ENCODE results near the gene PGRMC1.
"Not testable (repeated sequence)": the region's sequence is repeated elsewhere in the genome, so short reads cannot be mapped to it uniquely, and the experiment has no call there.

The PGRMC1 gene

DNA sequence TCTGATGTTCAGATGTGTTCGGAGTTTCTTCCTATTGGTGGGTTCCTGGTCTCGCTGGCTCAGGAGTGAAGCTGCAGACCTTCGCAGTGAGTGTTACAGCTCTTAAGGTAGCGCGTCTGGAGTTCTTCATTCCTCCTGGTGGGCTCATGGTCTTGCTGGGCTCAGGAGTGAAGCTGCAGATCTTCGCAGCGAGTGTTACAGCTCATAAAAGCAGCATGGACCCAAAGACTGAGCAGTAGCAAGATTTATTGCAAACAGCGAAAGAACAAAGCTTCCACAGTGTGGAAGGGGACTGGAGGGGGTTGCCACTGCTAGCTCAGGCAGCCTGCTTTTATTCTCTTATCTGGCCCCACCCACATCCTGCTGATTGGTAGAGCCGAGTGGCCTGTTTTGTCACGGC, 28.6 kb upstream of the PGRMC1 start:
- H3K4me3 ChIP-seq (ENCODE audit: low read depth in 1 of 5, low read length in 5 of 5); H3K27ac ChIP-seq (ENCODE audit: low read depth, low read length); H3K9me3 ChIP-seq (ENCODE audit: control insufficient read depth in 5 of 5, low read length in 5 of 5); H3K36me3 ChIP-seq (ENCODE audit: control insufficient read depth in 5 of 5, insufficient read depth in 5 of 5, low read length in 5 of 5); H3K9ac ChIP-seq (ENCODE audit: low read length in 5 of 5); H3K4me1 ChIP-seq (ENCODE audit: control insufficient read depth in 5 of 5, insufficient read depth in 5 of 5, low read length in 5 of 5): not testable (repeated sequence)
- peaks cover 5 to 15% (median 9%) of the 10 kb centered on the region in 5 donors for H3K27me3 ChIP-seq (ENCODE audit: control insufficient read depth in 5 of 5, insufficient read depth in 4 of 5, low read length in 5 of 5)

DNA sequence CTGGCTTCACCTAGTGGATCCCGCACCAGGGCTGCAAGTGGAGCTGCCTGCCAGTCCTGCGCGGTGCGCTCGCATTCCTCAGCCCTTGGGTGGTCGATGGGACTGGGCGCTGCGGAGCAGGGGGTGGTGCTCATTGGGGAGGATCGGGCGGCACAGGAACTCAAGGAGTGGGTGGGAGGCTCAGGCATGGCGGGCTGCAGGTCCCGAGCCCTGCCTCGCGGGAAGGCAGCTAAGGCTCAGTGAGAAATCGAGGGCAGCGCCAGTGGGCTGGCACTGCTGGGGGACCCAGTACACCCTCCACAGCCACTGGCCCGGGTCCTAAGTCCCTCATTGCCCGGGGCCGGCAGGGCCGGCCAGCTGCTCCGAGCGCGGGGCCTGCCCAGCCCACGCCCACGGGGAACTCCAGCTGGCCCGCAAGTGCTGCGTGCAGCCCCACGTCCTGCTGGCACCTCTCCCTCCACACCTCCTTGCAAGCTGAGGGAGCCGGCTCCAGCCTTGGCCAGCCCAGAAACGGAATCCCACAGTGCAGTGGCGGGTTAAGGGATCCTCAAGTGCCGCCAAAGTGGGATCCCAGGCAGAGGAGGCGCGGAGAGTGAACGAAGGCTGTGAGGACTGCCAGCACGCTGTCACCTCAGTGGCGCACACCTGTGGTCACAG, 27.6 kb upstream of the PGRMC1 start:
- Histone ChIP-seq H3K9me3 (ENCODE audit: control insufficient read depth in 5 of 5, low read length in 5 of 5) (no peaks in the 10 kb centered on the region), H3K27ac (ENCODE audit: low read depth, low read length) (no peak overlapping the region), H3K9ac (ENCODE audit: low read length in 5 of 5) (no peak overlapping the region)

DNA sequence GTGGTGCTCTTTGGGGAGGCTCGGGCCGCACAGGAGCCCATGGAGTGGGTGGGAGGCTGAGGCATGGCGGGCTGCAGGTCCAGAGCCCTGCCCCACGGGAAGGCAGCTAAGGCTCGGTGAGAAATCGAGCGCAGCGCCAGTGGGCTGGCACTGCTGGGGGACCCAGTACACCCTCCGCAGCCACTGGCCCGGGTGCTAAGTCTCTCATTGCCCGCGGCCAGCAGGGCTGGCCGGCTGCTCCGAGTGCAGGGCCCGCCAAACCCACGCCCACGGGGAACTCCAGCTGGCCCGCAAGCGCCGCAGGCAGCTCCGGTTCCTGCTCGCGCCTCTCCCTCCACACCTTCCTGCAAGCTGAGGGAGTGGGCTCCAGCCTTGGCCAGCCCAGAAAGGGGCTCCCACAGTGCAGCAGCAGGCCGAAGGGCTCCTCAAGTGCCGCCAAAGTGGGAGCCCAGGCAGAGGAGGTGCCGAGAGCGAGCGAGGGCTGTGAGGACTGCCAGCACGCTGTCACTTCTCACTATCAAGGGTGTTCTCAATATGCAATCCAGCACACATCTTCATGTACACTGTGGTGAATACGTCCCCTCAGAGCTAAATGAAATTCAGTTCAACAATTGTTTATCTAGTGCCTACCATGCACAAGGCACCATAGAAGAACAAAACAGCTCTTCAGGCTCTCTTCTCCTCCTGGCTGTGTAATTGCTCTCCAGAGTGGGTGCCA, 25.0 kb upstream of the PGRMC1 start:
- not testable (repeated sequence) for H3K4me3 ChIP-seq (ENCODE audit: low read depth in 1 of 5, low read length in 5 of 5); H3K27ac ChIP-seq (ENCODE audit: low read depth, low read length)

More for the DNA sequence above, 27.6 kb upstream of the PGRMC1 start:
- Histone ChIP-seq H3K4me3 (ENCODE audit: low read depth in 1 of 5, low read length in 5 of 5) (no peak overlapping the region), H3K36me3 (ENCODE audit: control insufficient read depth in 5 of 5, insufficient read depth in 5 of 5, low read length in 5 of 5) (no peaks in the 10 kb centered on the region), H3K27me3 (ENCODE audit: control insufficient read depth in 5 of 5, insufficient read depth in 4 of 5, low read length in 5 of 5) (peaks cover 5 to 15% (median 9%) of the 10 kb centered on the region in 5 donors), H3K4me1 (ENCODE audit: control insufficient read depth in 5 of 5, insufficient read depth in 5 of 5, low read length in 5 of 5) (no peaks in the 10 kb centered on the region)

DNA sequence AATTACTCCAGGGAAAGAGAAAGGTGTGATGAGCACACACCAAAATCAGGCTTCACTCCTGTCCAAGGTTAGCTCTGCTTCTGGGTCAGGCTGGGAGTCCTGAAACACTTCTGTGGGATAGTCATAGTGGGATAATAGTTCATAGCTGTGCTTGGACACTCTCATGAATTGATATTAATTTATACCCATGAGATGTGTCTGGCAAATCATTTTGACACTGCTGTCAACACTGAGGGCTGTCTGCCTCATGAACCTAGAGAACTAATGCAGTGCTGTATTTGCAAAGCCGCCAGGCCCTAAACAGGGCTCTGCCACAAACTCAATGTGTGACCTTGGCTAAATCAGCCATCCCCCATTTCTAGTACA, 24.5 kb upstream of the PGRMC1 start:
- no peaks in the 10 kb centered on the region for H3K9me3 ChIP-seq (ENCODE audit: control insufficient read depth in 5 of 5, low read length in 5 of 5)
- no peak overlapping the region for H3K4me3 ChIP-seq (ENCODE audit: low read depth in 1 of 5, low read length in 5 of 5)
- H3K36me3 ChIP-seq (ENCODE audit: control insufficient read depth in 5 of 5, insufficient read depth in 5 of 5, low read length in 5 of 5), result no peaks in the 10 kb centered on the region
- H3K27me3 ChIP-seq (ENCODE audit: control insufficient read depth in 5 of 5, insufficient read depth in 4 of 5, low read length in 5 of 5), result peaks cover 2 to 13% (median 5%) of the 10 kb centered on the region in 5 donors
- H3K4me1 ChIP-seq (ENCODE audit: control insufficient read depth in 5 of 5, insufficient read depth in 5 of 5, low read length in 5 of 5), result no peaks in the 10 kb centered on the region
- no peak overlapping the region for H3K9ac ChIP-seq (ENCODE audit: low read length in 5 of 5)
- no peak overlapping the region for H3K27ac ChIP-seq (ENCODE audit: low read depth, low read length)

More for the DNA sequence above, 25.0 kb upstream of the PGRMC1 start:
- H3K36me3 ChIP-seq (ENCODE audit: control insufficient read depth in 5 of 5, insufficient read depth in 5 of 5, low read length in 5 of 5); H3K9ac ChIP-seq (ENCODE audit: low read length in 5 of 5); H3K9me3 ChIP-seq (ENCODE audit: control insufficient read depth in 5 of 5, low read length in 5 of 5); H3K4me1 ChIP-seq (ENCODE audit: control insufficient read depth in 5 of 5, insufficient read depth in 5 of 5, low read length in 5 of 5): not testable (repeated sequence)
- peaks cover 2 to 13% (median 7%) of the 10 kb centered on the region in 5 donors for H3K27me3 ChIP-seq (ENCODE audit: control insufficient read depth in 5 of 5, insufficient read depth in 4 of 5, low read length in 5 of 5)

DNA sequence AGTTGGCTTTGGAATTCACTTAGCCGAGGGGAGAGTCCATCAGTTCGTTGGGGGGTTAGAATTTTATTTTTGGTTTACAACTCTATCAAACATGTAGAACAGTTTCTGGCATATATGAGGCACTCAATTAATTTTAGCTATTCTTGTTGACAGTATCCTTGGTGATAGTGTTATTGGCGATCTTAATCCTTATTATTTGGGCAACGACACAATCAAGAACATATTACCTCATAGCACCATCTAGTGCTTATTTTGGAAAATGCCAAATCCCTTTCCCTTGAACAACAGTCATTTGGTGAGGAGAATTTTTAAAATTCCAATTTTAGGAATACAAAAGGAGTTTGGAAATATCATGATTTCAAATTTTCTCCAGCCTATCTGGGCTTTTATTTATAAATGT, 17.9 kb upstream of the PGRMC1 start:
- Histone ChIP-seq H3K27me3 (ENCODE audit: control insufficient read depth in 5 of 5, insufficient read depth in 4 of 5, low read length in 5 of 5) (peaks cover 0 to 10% (median 6%) of the 10 kb centered on the region in 5 donors), H3K9me3 (ENCODE audit: control insufficient read depth in 5 of 5, low read length in 5 of 5) (no peaks in the 10 kb centered on the region), H3K36me3 (ENCODE audit: control insufficient read depth in 5 of 5, insufficient read depth in 5 of 5, low read length in 5 of 5) (no peaks in the 10 kb centered on the region), H3K4me3 (ENCODE audit: low read depth in 1 of 5, low read length in 5 of 5) (no peak overlapping the region), H3K4me1 (ENCODE audit: control insufficient read depth in 5 of 5, insufficient read depth in 5 of 5, low read length in 5 of 5) (no peaks in the 10 kb centered on the region), H3K27ac (ENCODE audit: low read depth, low read length) (no peak overlapping the region), H3K9ac (ENCODE audit: low read length in 5 of 5) (no peak overlapping the region)

DNA sequence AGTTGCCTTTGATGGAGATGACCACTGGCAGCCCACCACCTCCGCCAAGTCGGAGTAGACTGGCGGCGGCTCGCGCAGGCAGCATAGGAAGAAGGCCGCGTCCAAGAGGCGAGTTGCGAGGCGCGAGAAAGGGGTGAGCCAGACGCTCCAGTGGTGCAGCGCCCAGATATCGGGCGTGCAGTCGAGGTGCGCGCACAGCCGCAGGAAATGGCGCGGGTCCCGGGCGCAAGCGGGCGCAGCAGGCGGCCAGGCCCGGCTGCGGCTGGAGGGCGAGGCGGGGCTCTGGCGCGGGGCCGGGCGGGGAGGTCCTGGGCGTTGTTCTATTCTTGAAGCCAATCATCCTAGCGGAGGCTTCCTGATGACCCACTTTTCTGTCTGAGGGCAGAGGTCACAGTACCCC, 13.2 kb upstream of the PGRMC1 start:
- Histone ChIP-seq H3K27ac (ENCODE audit: low read depth, low read length) (no peak overlapping the region), H3K27me3 (ENCODE audit: control insufficient read depth in 5 of 5, insufficient read depth in 4 of 5, low read length in 5 of 5) (peaks cover 0 to 7% (median 4%) of the 10 kb centered on the region in 5 donors), H3K9ac (ENCODE audit: low read length in 5 of 5) (no peak overlapping the region), H3K9me3 (ENCODE audit: control insufficient read depth in 5 of 5, low read length in 5 of 5) (no peaks in the 10 kb centered on the region), H3K36me3 (ENCODE audit: control insufficient read depth in 5 of 5, insufficient read depth in 5 of 5, low read length in 5 of 5) (no peaks in the 10 kb centered on the region), H3K4me3 (ENCODE audit: low read depth in 1 of 5, low read length in 5 of 5) (no peak overlapping the region), H3K4me1 (ENCODE audit: control insufficient read depth in 5 of 5, insufficient read depth in 5 of 5, low read length in 5 of 5) (peaks cover 0 to 4% (median 2%) of the 10 kb centered on the region in 5 donors)

DNA sequence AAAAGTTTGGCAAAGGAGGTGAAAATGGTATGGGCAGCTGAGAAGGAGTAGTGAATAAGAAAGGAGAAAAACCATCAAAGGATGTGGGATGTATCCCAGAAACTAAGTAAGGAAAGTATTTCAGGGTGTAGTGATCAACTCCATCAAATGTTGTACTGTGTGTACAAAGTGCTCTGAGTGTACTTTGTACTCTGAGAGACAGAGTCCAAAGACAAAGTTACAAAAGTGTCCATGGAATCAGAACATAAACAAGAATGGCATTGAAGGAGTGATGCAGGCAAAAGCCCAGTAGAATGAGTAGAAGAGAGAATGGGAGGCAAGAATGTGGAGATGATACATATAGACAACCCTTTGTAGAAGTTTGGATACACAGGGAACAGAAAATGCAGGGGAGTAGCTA, 12.3 kb upstream of the PGRMC1 start:
- Histone ChIP-seq H3K27me3 (ENCODE audit: control insufficient read depth in 5 of 5, insufficient read depth in 4 of 5, low read length in 5 of 5) (peaks cover 0 to 7% (median 4%) of the 10 kb centered on the region in 5 donors), H3K4me1 (ENCODE audit: control insufficient read depth in 5 of 5, insufficient read depth in 5 of 5, low read length in 5 of 5) (peaks cover 4 to 8% (median 5%) of the 10 kb centered on the region in 5 donors), H3K4me3 (ENCODE audit: low read depth in 1 of 5, low read length in 5 of 5) (no peak overlapping the region), H3K36me3 (ENCODE audit: control insufficient read depth in 5 of 5, insufficient read depth in 5 of 5, low read length in 5 of 5) (no peaks in the 10 kb centered on the region), H3K9ac (ENCODE audit: low read length in 5 of 5) (no peak overlapping the region), H3K27ac (ENCODE audit: low read depth, low read length) (no peak overlapping the region), H3K9me3 (ENCODE audit: control insufficient read depth in 5 of 5, low read length in 5 of 5) (no peaks in the 10 kb centered on the region)

DNA sequence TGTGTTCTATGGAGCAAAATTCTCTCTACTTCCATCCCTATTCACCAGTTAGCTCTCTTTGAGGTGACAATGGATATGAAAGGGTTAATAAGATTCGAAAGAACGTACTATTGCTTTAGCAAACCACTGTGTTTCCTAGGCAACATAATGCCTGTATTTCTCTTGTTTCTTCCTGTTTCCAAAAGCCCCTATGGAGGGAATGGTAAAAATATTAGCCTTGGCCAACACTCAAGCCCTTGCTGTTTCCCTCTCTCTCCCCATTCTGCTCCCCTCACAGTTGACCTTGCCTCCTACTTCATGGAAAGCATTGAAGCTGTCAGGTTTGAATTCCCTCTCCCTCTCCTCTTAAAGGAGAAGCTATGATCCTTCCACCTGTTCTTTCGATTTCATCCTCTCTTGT, 9.6 kb upstream of the PGRMC1 start:
- no peaks in the 10 kb centered on the region for H3K9me3 ChIP-seq (ENCODE audit: control insufficient read depth in 5 of 5, low read length in 5 of 5)
- H3K4me1 ChIP-seq (ENCODE audit: control insufficient read depth in 5 of 5, insufficient read depth in 5 of 5, low read length in 5 of 5), result peaks cover 4 to 10% (median 7%) of the 10 kb centered on the region in 5 donors
- H3K4me3 ChIP-seq (ENCODE audit: low read depth in 1 of 5, low read length in 5 of 5), result no peak overlapping the region
- H3K36me3 ChIP-seq (ENCODE audit: control insufficient read depth in 5 of 5, insufficient read depth in 5 of 5, low read length in 5 of 5), result no peaks in the 10 kb centered on the region
- H3K27ac ChIP-seq (ENCODE audit: low read depth, low read length), result no peak overlapping the region
- H3K9ac ChIP-seq (ENCODE audit: low read length in 5 of 5), result no peak overlapping the region
- peaks cover 0 to 9% (median 2%) of the 10 kb centered on the region in 5 donors for H3K27me3 ChIP-seq (ENCODE audit: control insufficient read depth in 5 of 5, insufficient read depth in 4 of 5, low read length in 5 of 5)

DNA sequence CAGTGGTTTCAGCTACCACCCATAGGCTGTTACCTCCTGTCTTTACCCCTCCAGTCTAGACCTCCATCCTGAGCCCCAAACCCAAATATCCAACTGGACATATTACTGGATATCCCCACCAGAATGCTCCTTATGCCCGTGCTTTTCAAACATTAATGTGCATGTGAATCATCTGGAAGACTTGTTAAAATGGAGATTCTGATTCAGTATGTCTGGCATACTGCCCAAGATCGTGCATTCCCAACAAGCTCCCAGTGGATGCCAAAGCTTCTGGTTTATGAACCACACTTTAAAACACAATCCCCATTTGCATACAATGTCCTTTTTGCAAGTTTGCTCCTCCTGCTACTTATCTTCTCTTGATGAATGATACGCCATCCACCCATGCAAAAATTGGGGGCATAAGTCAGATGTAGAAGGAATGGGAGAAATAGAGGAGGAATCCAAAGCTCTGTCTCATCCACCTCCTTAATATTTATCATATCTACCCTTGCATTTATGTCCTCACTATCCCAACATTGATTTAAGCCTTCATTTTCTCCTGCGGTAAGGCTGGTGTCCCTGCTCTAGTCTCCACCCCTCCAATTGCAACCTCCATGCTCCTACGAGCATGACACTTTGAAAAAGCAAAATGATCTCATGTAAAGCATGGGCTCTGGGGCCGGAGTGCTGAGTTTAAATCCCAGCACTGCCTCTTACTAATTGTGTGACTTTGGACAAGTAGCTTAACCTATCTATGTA, 7.4 kb upstream of the PGRMC1 start:
- Histone ChIP-seq H3K36me3 (ENCODE audit: control insufficient read depth in 5 of 5, insufficient read depth in 5 of 5, low read length in 5 of 5) (no peaks in the 10 kb centered on the region), H3K4me3 (ENCODE audit: low read depth in 1 of 5, low read length in 5 of 5) (no peak overlapping the region), H3K9me3 (ENCODE audit: control insufficient read depth in 5 of 5, low read length in 5 of 5) (no peaks in the 10 kb centered on the region), H3K9ac (ENCODE audit: low read length in 5 of 5) (no peak overlapping the region), H3K27me3 (ENCODE audit: control insufficient read depth in 5 of 5, insufficient read depth in 4 of 5, low read length in 5 of 5) (peaks cover 0 to 9% (median 2%) of the 10 kb centered on the region in 5 donors), H3K4me1 (ENCODE audit: control insufficient read depth in 5 of 5, insufficient read depth in 5 of 5, low read length in 5 of 5) (peaks cover 4 to 19% (median 12%) of the 10 kb centered on the region in 5 donors), H3K27ac (ENCODE audit: low read depth, low read length) (no peak overlapping the region)

DNA sequence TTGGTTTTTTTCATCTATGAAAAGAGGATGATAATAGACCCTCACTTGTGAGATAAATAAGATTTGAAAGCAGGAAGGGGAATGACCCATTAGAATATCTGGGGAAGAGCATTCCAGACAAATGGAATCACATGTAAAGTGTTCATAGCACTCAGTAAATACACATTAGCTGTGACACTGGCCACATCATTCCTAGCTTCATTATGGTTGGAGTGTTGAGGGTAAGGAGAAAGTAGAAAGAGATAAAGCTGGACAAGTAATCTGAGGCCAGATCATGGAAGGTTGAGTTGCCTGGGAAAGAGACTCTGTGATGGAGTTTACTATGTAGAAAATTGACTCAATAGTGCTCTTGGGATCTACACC, 6.9 kb upstream of the PGRMC1 start:
- H3K4me3 ChIP-seq (ENCODE audit: low read depth in 1 of 5, low read length in 5 of 5), result no peak overlapping the region
- H3K27me3 ChIP-seq (ENCODE audit: control insufficient read depth in 5 of 5, insufficient read depth in 4 of 5, low read length in 5 of 5), result peaks cover 0 to 9% (median 2%) of the 10 kb centered on the region in 5 donors
- no peaks in the 10 kb centered on the region for H3K36me3 ChIP-seq (ENCODE audit: control insufficient read depth in 5 of 5, insufficient read depth in 5 of 5, low read length in 5 of 5)

More for the DNA sequence above, 6.9 kb upstream of the PGRMC1 start:
- Histone ChIP-seq H3K9me3 (ENCODE audit: control insufficient read depth in 5 of 5, low read length in 5 of 5) (no peaks in the 10 kb centered on the region), H3K4me1 (ENCODE audit: control insufficient read depth in 5 of 5, insufficient read depth in 5 of 5, low read length in 5 of 5) (peaks cover 4 to 19% (median 12%) of the 10 kb centered on the region in 5 donors), H3K9ac (ENCODE audit: low read length in 5 of 5) (no peak overlapping the region), H3K27ac (ENCODE audit: low read depth, low read length) (no peak overlapping the region)

Data from subcutaneous abdominal adipose tissue (tissue), 5 donors.